Fibroblast of peridontal ligament (primary cell): ENCODE measurements around the gene AMDHD1.
"Not testable (repeated sequence)": the region's sequence is repeated elsewhere in the genome, so short reads cannot be mapped to it uniquely, and the experiment has no call there.

Experiments
- DNase-seq: peaks from one replicate; pipeline ENCODE4 v3.0.0-alpha.2; 2010; ENCODE audit errors: extremely low read depth

AMDHD1 gene

GRCh38 chr12:95963096-95963495, 20.0 kb downstream of the AMDHD1 start:
- no peak for DNase-seq

- no peak for DNase-seq
Measured at GRCh38 chr12:95966287-95966870, 23.2 kb downstream of the AMDHD1 start.

- DNase-seq: no peak
Measured at GRCh38 chr12:95967301-95967700, 24.2 kb downstream of the AMDHD1 start.

GRCh38 chr12:95969116-95969515, 26.0 kb downstream of the AMDHD1 start:
- not testable (repeated sequence) for DNase-seq

- DNase-seq: no peak
Measured at GRCh38 chr12:95970905-95971304, 27.8 kb downstream of the AMDHD1 start.

GRCh38 chr12:95972832-95973456, 29.8 kb downstream of the AMDHD1 start:
- DNase-seq: no peak

GRCh38 chr12:95974358-95974757, 31.2 kb downstream of the AMDHD1 start:
- no peak for DNase-seq

- no peak for DNase-seq
Measured at GRCh38 chr12:95975491-95975890, 32.4 kb downstream of the AMDHD1 start.

- DNase-seq: peak; percentile 34
Measured at GRCh38 chr12:95976416-95976832, 33.3 kb downstream of the AMDHD1 start.

GRCh38 chr12:95977764-95978305, 34.7 kb downstream of the AMDHD1 start:
- DNase-seq: no peak

GRCh38 chr12:95978351-95978750, 35.2 kb downstream of the AMDHD1 start:
- no peak for DNase-seq

GRCh38 chr12:95978774-95979173, 35.6 kb downstream of the AMDHD1 start:
- DNase-seq: no peak

GRCh38 chr12:95980437-95980836, 37.3 kb downstream of the AMDHD1 start:
- no peak for DNase-seq

GRCh38 chr12:95982602-95983001, 39.5 kb downstream of the AMDHD1 start:
- no peak for DNase-seq

GRCh38 chr12:95984682-95985081, 41.6 kb downstream of the AMDHD1 start:
- no peak for DNase-seq

GRCh38 chr12:95986635-95987570, 43.8 kb downstream of the AMDHD1 start:
- peak; percentile 62 for DNase-seq

- DNase-seq: no peak
Measured at GRCh38 chr12:95988506-95989275, 45.6 kb downstream of the AMDHD1 start.

- peak; percentile 11 for DNase-seq
Measured at GRCh38 chr12:95989504-95990123, 46.5 kb downstream of the AMDHD1 start.

- DNase-seq: no peak
Measured at GRCh38 chr12:95990136-95990535, 47.0 kb downstream of the AMDHD1 start.

- DNase-seq: no peak
Measured at GRCh38 chr12:95993907-95994306, 50.8 kb downstream of the AMDHD1 start.

GRCh38 chr12:95994476-95994875, 51.3 kb downstream of the AMDHD1 start:
- DNase-seq: no peak
